Mucosa of descending colon (tissue), 3 donors: ENCODE results near the gene SNAPC2. TPM values are rescaled to one million over a fixed set of nuclear protein-coding genes. Genes with fewer than 3 reads are reported as not detected.

Source experiments
- ATAC-seq: fragments of 200-7000 bp; cut with Tn5 transposase; one replicate; pipeline ENCODE4 v1.9.1; 2020; ENCODE audit warnings: mild to moderate bottlenecking, moderate library complexity
- DNase-seq, 3 donors: peaks; one replicate each; pipeline ENCODE4 v3.0.0-alpha.2; 2020
- H3K36me3 ChIP-seq: fragments of 200-600 bp; one replicate; pipeline ENCODE4 v1.8.0; 2021; ENCODE audit warnings: low read depth, mild to moderate bottlenecking
- H3K4me1 ChIP-seq: fragments of 200-600 bp; one replicate; pipeline ENCODE4 v1.8.0; 2021; ENCODE audit warnings: low read depth, mild to moderate bottlenecking
- H3K4me3 ChIP-seq: fragments of 200-600 bp; one replicate; pipeline ENCODE4 v1.8.0; 2021; ENCODE audit warnings: mild to moderate bottlenecking
- H3K9me3 ChIP-seq: fragments of 200-600 bp; one replicate; pipeline ENCODE4 v1.8.0; 2021; ENCODE audit warnings: mild to moderate bottlenecking
- CTCF ChIP-seq: fragments of 200-600 bp; IDR thresholded peaks from one replicate; pipeline ENCODE4 v1.8.0; 2022; ENCODE audit warnings: antibody characterized with exemption, mild to moderate bottlenecking
- intact Hi-C, 2 donors: fragments of 100-400 bp; cut with DNase I in 1 of 2; cut with micrococcal nuclease in 1 of 2; formaldehyde crosslinking; loops; one replicate each; pipeline versions ENCODE4 v1.11.0 to v1.11.1; 2022; cut with DNase I, micrococcal nuclease
- total RNA-seq, 3 donors: library from RNA; stranded (reverse); fragmentation: NEBNext Ultra II Directional in 2 of 3; extraction: Animal tissue kit (Norgen Biotek cat#: 25700) in 2 of 3; gene quantifications; one replicate each; pipeline versions ENCODE4 v1.2.1 to v1.2.4, GENCODE V29; 2021 to 2023
- donor health status: DM: no; HTN: no; CAD: no; lungs with moderate emphysema.
- donor health status: DM: no; HTN: no; CAD: no.
- donor health status: DM: no; HTN: yes; CAD: no.

Gene SNAPC2
- total RNA-seq, 3 donors from 2014 or later, result 10.7 to 22.1 (median 14.7) TPM

GRCh38 chr19:7923295-7924191 lies 3.4 kb downstream of the SNAPC2 start:
- peak in 2 of 3 donors; percentile 44 to 58 for DNase-seq
- no peak for TF ChIP-seq CTCF
- Histone ChIP-seq H3K4me3 (no peak overlapping the region), H3K36me3 (no peaks in the 10 kb centered on the region), H3K4me1 (peaks cover 32% of the 10 kb centered on the region), H3K9me3 (no peaks in the 10 kb centered on the region)
- ATAC-seq, result no peak
- intact Hi-C loops, result no loop called here

GRCh38 chr19:7924241-7924640 lies 4.1 kb downstream of the SNAPC2 start:
- Histone ChIP-seq H3K36me3 (no peaks in the 10 kb centered on the region), H3K4me3 (no peak overlapping the region), H3K4me1 (peaks cover 25% of the 10 kb centered on the region), H3K9me3 (no peaks in the 10 kb centered on the region)
- intact Hi-C loops, result no loop called here
- ATAC-seq (no peak), DNase-seq (no peak)
- no peak for TF ChIP-seq CTCF

- no peak for ATAC-seq
- no peak for TF ChIP-seq CTCF
- intact Hi-C loops, result no loop called here
- H3K4me1 ChIP-seq, result peaks cover 23% of the 10 kb centered on the region
- peak in 2 of 3 donors; percentile 42 to 65 for DNase-seq
- H3K4me3 ChIP-seq, result no peak overlapping the region
- no peaks in the 10 kb centered on the region for H3K9me3 ChIP-seq
- no peaks in the 10 kb centered on the region for H3K36me3 ChIP-seq
These were observed 4.6 kb downstream of the SNAPC2 start for GRCh38 chr19:7924651-7925170.

- ATAC-seq, result no peak
- peak; percentile 70 for TF ChIP-seq CTCF
- DNase-seq, result peak; percentile 67 to 80 (median 77)
- Histone ChIP-seq H3K9me3 (no peaks in the 10 kb centered on the region), H3K4me3 (no peak overlapping the region), H3K4me1 (peaks cover 21% of the 10 kb centered on the region), H3K36me3 (no peaks in the 10 kb centered on the region)
- intact Hi-C loops, result no loop called here
These were observed 5.2 kb downstream of the SNAPC2 start for GRCh38 chr19:7925171-7925851.

- DNase-seq (peak; percentile 70 to 88 (median 84)), ATAC-seq (peak; percentile 69)
These were observed 6.0 kb downstream of the SNAPC2 start, which contains the start of gene CTXN1 for GRCh38 chr19:7926021-7926726. CTXN1 (minus strand) TSS chr19:7926135; CDS start chr19:7925538, 597 bp downstream.

More at GRCh38 chr19:7926021-7926726, 6.0 kb downstream of the SNAPC2 start, which contains the start of gene CTXN1:
- Histone ChIP-seq H3K4me1 (peaks cover 20% of the 10 kb centered on the region), H3K4me3 (no peak within 1 kb of the TSS), H3K36me3 (no peaks in the 10 kb centered on the region), H3K9me3 (no peaks in the 10 kb centered on the region)
- TF ChIP-seq CTCF, result no peak
- intact Hi-C loops, result no loop called here
